ENCODE measurements around the gene SEPTIN1. TPM values are rescaled to one million over a fixed set of nuclear protein-coding genes. Genes with fewer than 3 reads are reported as not detected.

Gene SEPTIN1
- total and polyA plus RNA-seq, 2 of the 13 experiments (the other 11 are each of a cell fraction or from before 2014, with no cell fraction given), result 0.18 to 0.67 TPM

DNA sequence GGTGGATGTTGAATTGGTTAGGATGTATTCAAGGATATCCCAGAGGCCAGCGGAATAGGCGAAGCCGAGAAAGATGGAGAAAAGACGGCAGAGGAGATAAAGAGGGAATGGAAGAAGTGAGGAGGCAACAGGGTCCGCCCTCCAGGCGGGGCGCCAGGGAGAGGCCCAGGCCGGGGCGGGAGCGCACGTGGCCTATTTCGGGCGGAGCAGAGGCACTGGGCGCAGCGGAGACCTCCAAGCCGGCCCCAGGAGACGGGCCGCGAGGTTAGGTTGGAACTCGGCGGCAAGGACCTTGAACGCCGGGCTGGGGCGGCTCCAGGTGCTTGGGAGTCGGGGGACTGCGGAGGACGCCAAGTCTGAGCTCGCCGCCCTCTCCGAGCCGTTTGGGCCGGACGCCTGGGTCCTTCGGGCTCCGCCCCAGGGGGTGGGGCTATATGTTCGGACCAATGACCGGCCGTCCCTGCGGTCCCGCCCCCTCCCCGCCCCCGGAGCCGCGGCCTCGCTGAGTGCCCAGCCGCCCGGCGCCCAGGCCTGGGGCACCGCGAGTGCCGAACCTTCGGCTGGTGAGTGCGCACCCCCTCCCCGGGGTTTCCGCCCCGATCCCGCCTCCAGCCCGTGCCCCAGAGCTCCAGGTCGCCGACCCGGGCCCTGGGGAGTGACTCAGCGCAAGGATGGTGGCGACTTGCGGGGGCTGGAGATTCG lies 24.9 kb upstream of the SEPTIN1 start, which contains the start of gene ZNF771 (continued):
- TF ChIP-seq, protein P1, sequence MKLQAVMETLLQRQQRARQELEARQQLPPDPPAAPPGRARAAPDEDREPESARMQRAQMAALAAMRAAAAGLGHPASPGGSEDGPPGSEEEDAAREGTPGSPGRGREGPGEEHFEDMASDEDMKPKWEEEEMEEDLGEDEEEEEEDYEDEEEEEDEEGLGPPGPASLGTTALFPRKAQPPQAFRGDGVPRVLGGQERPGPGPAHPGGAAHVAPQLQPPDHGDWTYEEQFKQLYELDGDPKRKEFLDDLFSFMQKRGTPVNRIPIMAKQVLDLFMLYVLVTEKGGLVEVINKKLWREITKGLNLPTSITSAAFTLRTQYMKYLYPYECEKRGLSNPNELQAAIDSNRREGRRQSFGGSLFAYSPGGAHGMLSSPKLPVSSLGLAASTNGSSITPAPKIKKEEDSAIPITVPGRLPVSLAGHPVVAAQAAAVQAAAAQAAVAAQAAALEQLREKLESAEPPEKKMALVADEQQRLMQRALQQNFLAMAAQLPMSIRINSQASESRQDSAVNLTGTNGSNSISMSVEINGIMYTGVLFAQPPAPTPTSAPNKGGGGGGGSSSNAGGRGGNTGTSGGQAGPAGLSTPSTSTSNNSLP (IDR thresholded peaks at IDR 0.05; ENCODE audit: low read depth, low read length), result no peak
- TF ChIP-seq, protein P2, sequence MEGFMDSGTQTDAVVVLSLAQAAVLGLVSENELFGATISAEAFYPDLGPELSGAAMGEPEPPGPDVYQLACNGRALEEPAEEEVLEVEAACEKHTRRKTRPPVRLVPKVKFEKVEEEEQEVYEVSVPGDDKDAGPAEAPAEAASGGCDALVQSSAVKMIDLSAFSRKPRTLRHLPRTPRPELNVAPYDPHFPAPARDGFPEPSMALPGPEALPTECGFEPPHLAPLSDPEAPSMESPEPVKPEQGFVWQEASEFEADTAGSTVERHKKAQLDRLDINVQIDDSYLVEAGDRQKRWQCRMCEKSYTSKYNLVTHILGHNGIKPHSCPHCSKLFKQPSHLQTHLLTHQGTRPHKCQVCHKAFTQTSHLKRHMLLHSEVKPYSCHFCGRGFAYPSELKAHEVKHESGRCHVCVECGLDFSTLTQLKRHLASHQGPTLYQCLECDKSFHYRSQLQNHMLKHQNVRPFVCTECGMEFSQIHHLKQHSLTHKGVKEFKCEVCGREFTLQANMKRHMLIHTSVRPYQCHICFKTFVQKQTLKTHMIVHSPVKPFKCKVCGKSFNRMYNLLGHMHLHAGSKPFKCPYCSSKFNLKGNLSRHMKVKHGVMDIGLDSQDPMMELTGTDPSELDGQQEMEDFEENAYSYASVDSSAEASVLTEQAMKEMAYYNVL (CRISPR knock-in tag; IDR thresholded peaks at IDR 0.05; ENCODE audit: borderline replicate concordance), result peak; percentile 94
- TF ChIP-seq TEAD3 (CRISPR knock-in tag; optimal IDR thresholded peaks at IDR 0.05; ENCODE audit: borderline replicate concordance), result no peak
- TF ChIP-seq, protein P3, sequence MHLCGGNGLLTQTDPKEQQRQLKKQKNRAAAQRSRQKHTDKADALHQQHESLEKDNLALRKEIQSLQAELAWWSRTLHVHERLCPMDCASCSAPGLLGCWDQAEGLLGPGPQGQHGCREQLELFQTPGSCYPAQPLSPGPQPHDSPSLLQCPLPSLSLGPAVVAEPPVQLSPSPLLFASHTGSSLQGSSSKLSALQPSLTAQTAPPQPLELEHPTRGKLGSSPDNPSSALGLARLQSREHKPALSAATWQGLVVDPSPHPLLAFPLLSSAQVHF (CRISPR knock-in tag; IDR thresholded peaks at IDR 0.05), result peak; percentile 89
- TF ChIP-seq, protein P4, sequence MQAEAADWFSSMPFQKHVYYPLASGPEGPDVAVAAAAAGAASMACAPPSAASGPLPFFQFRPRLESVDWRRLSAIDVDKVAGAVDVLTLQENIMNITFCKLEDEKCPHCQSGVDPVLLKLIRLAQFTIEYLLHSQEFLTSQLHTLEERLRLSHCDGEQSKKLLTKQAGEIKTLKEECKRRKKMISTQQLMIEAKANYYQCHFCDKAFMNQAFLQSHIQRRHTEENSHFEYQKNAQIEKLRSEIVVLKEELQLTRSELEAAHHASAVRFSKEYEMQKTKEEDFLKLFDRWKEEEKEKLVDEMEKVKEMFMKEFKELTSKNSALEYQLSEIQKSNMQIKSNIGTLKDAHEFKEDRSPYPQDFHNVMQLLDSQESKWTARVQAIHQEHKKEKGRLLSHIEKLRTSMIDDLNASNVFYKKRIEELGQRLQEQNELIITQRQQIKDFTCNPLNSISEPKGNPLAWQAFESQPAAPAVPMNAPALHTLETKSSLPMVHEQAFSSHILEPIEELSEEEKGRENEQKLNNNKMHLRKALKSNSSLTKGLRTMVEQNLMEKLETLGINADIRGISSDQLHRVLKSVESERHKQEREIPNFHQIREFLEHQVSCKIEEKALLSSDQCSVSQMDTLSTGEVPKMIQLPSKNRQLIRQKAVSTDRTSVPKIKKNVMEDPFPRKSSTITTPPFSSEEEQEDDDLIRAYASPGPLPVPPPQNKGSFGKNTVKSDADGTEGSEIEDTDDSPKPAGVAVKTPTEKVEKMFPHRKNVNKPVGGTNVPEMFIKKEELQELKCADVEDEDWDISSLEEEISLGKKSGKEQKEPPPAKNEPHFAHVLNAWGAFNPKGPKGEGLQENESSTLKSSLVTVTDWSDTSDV (CRISPR knock-in tag; IDR thresholded peaks at IDR 0.05), result peak; percentile 92
- no peak for TF ChIP-seq ZFYVE20 (CRISPR knock-in tag; IDR thresholded peaks at IDR 0.05; ENCODE audit: borderline replicate concordance, low read depth)
- TF ChIP-seq, protein P5, sequence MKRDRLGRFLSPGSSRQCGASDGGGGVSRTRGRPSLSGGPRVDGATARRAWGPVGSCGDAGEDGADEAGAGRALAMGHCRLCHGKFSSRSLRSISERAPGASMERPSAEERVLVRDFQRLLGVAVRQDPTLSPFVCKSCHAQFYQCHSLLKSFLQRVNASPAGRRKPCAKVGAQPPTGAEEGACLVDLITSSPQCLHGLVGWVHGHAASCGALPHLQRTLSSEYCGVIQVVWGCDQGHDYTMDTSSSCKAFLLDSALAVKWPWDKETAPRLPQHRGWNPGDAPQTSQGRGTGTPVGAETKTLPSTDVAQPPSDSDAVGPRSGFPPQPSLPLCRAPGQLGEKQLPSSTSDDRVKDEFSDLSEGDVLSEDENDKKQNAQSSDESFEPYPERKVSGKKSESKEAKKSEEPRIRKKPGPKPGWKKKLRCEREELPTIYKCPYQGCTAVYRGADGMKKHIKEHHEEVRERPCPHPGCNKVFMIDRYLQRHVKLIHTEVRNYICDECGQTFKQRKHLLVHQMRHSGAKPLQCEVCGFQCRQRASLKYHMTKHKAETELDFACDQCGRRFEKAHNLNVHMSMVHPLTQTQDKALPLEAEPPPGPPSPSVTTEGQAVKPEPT (CRISPR knock-in tag; IDR thresholded peaks at IDR 0.05; ENCODE audit: low read depth), result no peak
- peak; percentile 75 for TF ChIP-seq HNRNPLL (IDR thresholded peaks at IDR 0.05; ENCODE audit: low read depth, low read length, poor library complexity, severe bottlenecking)
- TF ChIP-seq ZFP37 (CRISPR knock-in tag; IDR thresholded peaks at IDR 0.05; ENCODE audit: borderline replicate concordance), result no peak
- TF ChIP-seq PHB2 (IDR thresholded peaks at IDR 0.05; ENCODE audit: partially characterized antibody), result no peak
- TF ChIP-seq ZBTB3 (CRISPR knock-in tag; IDR thresholded peaks at IDR 0.05; ENCODE audit: borderline replicate concordance, low read depth), result no peak
- TF ChIP-seq, protein P6, sequence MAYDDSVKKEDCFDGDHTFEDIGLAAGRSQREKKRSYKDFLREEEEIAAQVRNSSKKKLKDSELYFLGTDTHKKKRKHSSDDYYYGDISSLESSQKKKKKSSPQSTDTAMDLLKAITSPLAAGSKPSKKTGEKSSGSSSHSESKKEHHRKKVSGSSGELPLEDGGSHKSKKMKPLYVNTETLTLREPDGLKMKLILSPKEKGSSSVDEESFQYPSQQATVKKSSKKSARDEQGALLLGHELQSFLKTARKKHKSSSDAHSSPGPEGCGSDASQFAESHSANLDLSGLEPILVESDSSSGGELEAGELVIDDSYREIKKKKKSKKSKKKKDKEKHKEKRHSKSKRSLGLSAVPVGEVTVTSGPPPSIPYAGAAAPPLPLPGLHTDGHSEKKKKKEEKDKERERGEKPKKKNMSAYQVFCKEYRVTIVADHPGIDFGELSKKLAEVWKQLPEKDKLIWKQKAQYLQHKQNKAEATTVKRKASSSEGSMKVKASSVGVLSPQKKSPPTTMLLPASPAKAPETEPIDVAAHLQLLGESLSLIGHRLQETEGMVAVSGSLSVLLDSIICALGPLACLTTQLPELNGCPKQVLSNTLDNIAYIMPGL (CRISPR knock-in tag; IDR thresholded peaks at IDR 0.05; ENCODE audit: borderline replicate concordance in 1 of 2, low read depth in 1 of 2), result peak in 1 of 2 experiments; percentile 82; a peak in 3 of 4 replicates
- no peak for TF ChIP-seq ARNT (IDR thresholded peaks at IDR 0.05)
- peak; percentile 25 for TF ChIP-seq FOXO1 (CRISPR knock-in tag; IDR thresholded peaks at IDR 0.05)
- no peak for TF ChIP-seq ZSCAN30 (CRISPR knock-in tag; IDR thresholded peaks at IDR 0.05)
- TF ChIP-seq HNRNPH1 (optimal IDR thresholded peaks at IDR 0.05; ENCODE audit: low read depth, low read length), result no peak
- peak; percentile 77 for TF ChIP-seq KAT8 (CRISPR knock-in tag; IDR thresholded peaks at IDR 0.05)
